Measurements from ENCODE around the gene FRMPD4. TPM values are rescaled to one million over a fixed set of nuclear protein-coding genes. Genes with fewer than 3 reads are reported as not detected.

Gene FRMPD4
- total RNA-seq, 1 experiment from 2014 or later, result not detected

DNA sequence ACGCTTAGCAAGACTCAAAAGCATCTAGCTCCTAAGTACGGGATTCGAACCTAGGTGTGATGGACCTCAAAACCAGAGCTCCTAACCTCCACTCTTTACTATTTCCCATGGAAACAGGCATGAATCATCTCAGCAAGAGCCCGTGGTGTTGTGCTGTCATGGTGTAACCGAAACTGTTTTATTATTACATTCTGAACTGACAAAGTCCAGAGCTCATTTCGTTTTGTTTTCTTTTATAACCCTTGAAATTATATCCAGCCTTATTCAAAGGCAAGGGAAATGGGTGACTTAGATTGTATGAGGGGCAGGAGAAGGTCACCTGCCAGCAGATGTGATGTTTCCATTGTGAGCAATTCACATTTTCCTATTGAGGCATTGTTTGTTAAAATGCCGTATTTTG is 301.1 kb downstream of the FRMPD4 start:
- DNase-seq (ENCODE audit: low spot score), result no peak

GRCh38 chrX:12440246-12440645 is 302.0 kb downstream of the FRMPD4 start:
- DNase-seq (ENCODE audit: low spot score), result no peak

- DNase-seq (ENCODE audit: low spot score), result no peak
These were observed 303.3 kb downstream of the FRMPD4 start for GRCh38 chrX:12441381-12442128.

GRCh38 chrX:12443534-12444098 is 305.3 kb downstream of the FRMPD4 start:
- DNase-seq (ENCODE audit: low spot score), result no peak

- no peak for DNase-seq (ENCODE audit: low spot score)
These were observed 308.2 kb downstream of the FRMPD4 start for GRCh38 chrX:12446342-12447075.

GRCh38 chrX:12447448-12448064 is 309.3 kb downstream of the FRMPD4 start:
- no peak for DNase-seq (ENCODE audit: low spot score)

GRCh38 chrX:12452268-12452667 is 314.0 kb downstream of the FRMPD4 start:
- DNase-seq (ENCODE audit: low spot score), result no peak

DNA sequence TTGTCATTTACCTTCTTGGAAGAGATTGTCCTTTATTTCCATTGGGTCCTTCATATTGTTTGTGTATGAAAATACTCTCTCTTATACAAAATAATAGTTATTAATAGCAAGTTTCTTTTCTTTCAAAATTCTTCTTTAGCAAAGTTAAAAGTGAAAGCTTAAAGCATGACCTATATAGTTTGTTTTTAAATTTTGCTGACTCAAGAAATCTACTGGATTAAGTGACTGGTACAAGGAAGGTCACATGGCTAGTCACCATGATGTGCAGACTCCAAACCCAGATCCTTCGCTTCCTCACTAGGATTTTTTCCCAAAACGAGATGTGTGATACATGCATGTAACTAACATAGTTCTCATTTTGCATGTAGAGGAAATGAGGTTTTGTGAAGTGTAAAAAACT is 322.7 kb downstream of the FRMPD4 start:
- DNase-seq (ENCODE audit: low spot score), result no peak

GRCh38 chrX:12463052-12463451 is 324.8 kb downstream of the FRMPD4 start:
- no peak for DNase-seq (ENCODE audit: low spot score)

- DNase-seq (ENCODE audit: low spot score), result no peak
These were observed 325.6 kb downstream of the FRMPD4 start for GRCh38 chrX:12463873-12464272.

DNA sequence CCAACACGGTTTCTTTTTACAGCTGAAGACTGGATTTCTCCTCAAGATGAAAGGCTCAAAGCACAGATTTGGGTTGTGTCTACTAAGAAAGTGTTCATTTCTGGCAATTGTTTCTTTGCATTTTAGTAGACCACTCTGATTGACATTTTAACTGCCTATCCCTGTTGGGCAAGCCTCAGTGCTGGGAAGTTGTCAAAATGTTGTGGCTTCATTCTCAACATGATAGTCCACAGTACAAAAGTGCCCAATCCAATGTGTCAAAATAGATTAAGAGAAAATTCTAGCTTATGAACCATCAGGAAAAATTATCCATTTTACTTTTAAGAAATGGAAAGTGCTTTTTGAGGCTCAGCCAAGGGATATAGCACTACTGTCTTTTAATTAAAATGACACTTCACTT is 329.0 kb downstream of the FRMPD4 start:
- DNase-seq (ENCODE audit: low spot score), result no peak

- DNase-seq (ENCODE audit: low spot score), result no peak
These were observed 331.0 kb downstream of the FRMPD4 start for GRCh38 chrX:12469296-12469695.

- no peak for DNase-seq (ENCODE audit: low spot score)
These were observed 332.8 kb downstream of the FRMPD4 start for GRCh38 chrX:12471061-12471460.

- no peak for DNase-seq (ENCODE audit: low spot score)
These were observed 342.7 kb downstream of the FRMPD4 start for GRCh38 chrX:12480956-12481355.

GRCh38 chrX:12488220-12488619 is 349.9 kb downstream of the FRMPD4 start:
- no peak for DNase-seq (ENCODE audit: low spot score)

DNA sequence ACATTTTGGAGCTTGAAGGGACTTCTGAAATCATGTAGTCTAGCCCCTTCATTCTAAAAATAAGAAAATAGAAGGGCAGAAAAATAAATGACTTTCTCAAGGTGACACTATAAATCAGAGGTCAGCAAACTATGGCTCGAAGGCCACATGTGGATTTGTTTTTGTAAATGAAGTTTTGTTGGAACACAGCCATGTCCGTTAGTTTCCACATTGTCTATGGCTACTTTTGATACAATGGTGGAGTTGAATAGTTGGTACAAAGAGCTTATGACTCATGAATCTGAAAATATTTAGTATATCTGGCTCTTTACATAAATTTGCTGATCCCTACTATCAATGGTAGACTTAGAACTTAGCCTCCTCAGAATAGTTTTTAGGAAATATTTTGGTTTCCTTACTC is 350.5 kb downstream of the FRMPD4 start:
- no peak for DNase-seq (ENCODE audit: low spot score)

GRCh38 chrX:12489341-12489740 is 351.1 kb downstream of the FRMPD4 start:
- DNase-seq (ENCODE audit: low spot score), result no peak

GRCh38 chrX:12494400-12495138 is 356.3 kb downstream of the FRMPD4 start:
- DNase-seq (ENCODE audit: low spot score), result no peak

- DNase-seq (ENCODE audit: low spot score), result no peak
These were observed 358.1 kb downstream of the FRMPD4 start for GRCh38 chrX:12496343-12496742.

DNA sequence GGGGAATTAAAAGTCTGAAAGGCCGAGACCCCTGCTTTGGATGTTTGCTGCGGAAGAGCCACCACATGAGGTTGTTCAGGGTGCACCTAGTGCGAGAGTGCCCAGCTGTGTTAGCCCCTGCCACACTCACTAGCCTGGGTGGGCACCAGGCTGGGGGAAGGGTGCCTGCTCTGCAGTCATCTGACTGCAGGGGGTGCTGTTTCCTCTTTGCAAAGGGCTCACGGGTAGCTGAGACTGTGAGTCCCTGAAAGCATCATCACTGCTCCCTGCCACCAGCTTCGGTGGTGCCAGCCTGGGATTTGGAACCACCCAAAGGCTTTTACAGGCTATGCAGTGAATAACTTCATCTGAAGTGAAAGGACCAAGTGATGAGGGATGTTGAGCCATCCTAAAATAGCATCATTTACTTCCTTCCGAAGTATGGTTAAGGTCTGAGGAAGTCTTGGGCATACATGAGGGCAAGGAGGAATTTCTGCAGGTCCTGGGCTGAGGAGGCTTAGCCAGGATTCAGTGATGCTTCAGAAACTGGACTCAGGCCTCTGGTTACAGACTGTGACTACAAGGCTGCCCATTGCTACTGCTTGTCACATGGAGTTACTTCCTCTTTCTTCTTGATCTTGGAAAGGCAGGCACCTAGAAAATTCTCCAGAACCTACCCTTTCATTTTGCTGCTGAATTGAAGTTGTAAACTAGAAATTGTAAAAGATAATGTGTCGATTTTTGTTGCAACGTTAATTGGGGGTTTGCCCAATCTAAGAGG is 359.7 kb downstream of the FRMPD4 start:
- DNase-seq (ENCODE audit: low spot score), result peak; percentile 13

GRCh38 chrX:12505127-12505526 is 366.9 kb downstream of the FRMPD4 start:
- no peak for DNase-seq (ENCODE audit: low spot score)

Data from HT-29 (cell line).